Tongue (tissue), 2 donors: ENCODE measurements around the gene PRKG1. TPM values are rescaled to one million over a fixed set of nuclear protein-coding genes. Genes with fewer than 3 reads are reported as not detected.
"Not testable (repeated sequence)": the region's sequence is repeated elsewhere in the genome, so short reads cannot be mapped to it uniquely, and the experiment has no call there.

Experiments
- DNase-seq: peaks from one replicate; pipeline ENCODE4 v3.0.0-alpha.2; 2015
- total RNA-seq: library from RNA; depleted of rRNA; stranded (reverse); fragments of >200 nt; gene quantifications from one replicate; pipeline ENCODE4 v1.2.3, GENCODE V29; 2014

PRKG1 gene
- total RNA-seq, 1 donor from 2014 or later: 96.8 TPM

GRCh38 chr10:51321980-51322379 is 247.7 kb downstream of the PRKG1 start:
- peak; percentile 61 for DNase-seq

DNA sequence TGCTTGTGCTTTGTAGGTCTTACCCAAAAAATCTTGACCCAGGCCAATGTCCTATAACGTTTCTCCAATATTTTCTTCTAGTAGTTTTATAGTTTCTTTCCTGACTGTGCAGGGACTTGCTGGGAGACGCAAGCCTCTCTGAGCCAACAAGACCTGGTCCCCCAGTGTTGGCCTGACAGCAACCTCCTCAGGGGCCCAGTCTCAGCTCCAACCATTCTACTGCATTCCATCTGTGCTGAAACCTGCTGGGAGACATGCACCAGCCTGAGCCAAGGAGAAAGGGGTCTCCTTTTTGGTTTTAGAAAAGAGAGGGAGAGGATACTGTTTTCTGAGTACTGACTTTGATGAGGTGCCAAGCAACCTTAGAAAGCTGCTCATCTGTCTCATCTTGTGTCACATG is 251.4 kb downstream of the PRKG1 start:
- no peak for DNase-seq

GRCh38 chr10:51326174-51326573 is 251.9 kb downstream of the PRKG1 start:
- DNase-seq: no peak

DNA sequence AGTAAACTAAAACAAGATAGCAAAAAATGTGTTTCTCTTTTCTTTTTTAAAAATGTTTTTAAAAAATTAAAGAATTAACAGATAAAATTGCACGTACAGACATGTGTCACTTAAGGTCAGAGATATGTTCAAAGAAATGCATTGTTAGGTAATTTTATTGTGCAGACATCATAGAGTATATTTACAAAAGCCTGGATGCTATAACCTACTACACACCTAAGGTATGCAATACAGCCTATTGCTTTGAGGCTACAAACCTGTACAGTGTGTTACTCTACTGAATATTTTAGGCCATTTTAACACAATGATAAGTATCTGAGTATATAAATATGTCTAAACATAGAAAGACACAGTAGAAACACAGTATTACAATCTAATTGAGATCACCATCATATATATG is 253.1 kb downstream of the PRKG1 start:
- DNase-seq: no peak

- DNase-seq: no peak
Measured at GRCh38 chr10:51340366-51340765, 266.1 kb downstream of the PRKG1 start.

DNA sequence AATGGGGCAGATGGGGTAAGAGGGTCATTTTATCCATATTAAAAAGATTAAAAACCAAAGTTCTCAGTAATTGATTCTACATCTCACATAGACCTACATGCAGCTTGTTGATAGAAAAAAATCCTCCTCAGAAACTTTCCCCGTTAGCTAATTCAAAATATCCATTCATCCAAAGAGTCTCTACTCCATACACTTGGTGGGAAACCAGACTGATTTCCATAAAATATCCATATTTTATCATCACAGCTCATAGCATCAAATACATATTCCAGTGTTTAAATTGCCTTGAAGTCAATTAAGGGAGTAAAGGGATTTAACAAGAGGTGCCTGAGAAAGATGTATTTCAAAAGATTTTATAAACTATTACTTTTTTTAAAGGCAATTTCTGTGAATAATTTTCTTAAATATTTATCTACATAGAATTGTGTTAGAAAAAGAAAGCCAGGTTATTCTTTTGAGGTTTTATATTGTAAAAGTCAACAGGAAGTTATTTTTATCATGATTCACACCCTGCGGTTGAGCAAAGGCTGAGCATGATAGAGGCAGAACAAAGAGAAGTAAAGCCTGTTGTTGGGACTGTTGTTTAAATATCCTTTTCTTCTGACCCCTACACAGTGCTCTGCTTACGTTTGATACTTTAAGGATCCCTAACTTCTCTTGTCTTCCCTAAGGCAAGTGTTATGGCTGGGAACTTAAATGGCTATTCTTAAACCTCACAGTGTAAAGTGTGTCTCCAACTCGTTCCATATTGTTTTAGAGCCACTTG is 266.7 kb downstream of the PRKG1 start:
- DNase-seq: no peak

DNA sequence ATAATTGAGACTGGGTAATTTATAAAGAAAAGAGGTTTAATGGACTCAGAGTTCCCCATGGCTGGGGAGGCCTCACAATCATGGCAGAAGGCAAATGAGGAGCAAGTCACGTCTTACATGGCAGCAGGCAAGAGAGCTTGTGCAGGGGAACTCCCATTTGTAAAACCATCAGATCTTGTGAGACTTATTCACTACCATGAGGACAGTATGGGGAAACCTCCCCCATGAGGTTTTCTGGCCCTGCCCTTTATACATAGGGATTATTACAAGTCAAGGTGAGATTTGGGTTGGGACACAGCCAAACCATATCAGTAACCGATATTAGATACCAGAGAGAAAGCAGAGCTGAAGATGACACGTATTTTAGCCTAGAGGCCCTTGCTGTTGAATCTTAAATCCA is 267.5 kb downstream of the PRKG1 start:
- not testable (repeated sequence) for DNase-seq

- no peak for DNase-seq
Measured at GRCh38 chr10:51342381-51342780, 268.1 kb downstream of the PRKG1 start.

- no peak for DNase-seq
Measured at GRCh38 chr10:51343391-51343790, 269.1 kb downstream of the PRKG1 start.

DNA sequence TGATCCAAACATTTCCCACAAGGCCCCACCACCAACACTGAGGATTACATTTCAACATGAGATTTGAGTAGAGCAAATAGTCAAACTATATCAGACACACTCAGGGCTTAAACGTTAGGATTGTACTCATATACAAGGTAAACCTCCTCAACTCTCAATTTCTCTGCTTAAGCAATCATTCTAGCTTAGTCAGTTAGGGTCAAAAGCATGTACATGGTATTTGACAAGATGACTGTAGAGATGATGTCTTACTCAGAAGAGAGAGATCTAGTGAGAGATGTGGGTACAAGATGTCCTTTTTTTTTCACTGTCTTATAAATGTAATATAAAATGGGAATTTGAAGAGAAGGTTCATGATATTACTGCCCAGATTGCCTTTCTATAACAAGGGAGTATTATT is 270.1 kb downstream of the PRKG1 start:
- DNase-seq: no peak

GRCh38 chr10:51348622-51349021 is 274.3 kb downstream of the PRKG1 start:
- DNase-seq: no peak

- DNase-seq: no peak
Measured at GRCh38 chr10:51357170-51357569, 282.9 kb downstream of the PRKG1 start.

- no peak for DNase-seq
Measured at GRCh38 chr10:51358227-51358626, 283.9 kb downstream of the PRKG1 start.

DNA sequence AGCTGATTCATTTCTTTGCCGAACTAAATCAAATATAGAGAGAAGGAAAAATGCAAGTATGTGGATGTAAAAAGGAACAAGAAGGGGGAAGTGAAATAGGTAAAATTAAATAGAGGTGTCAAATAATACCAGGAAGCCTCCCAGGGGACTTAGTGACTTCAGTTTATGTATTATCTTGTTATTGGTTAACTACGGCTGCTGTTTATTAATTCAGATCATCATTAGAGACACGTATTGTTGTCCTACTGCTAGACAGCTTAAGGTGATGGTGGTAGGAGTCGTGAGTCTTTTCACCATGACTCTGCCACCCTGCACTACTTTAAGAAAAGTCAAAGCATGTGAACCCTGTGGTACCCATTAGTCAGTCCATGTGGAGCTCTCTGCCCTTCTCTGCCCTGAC is 289.1 kb downstream of the PRKG1 start:
- no peak for DNase-seq

- DNase-seq: no peak
Measured at GRCh38 chr10:51364674-51365073, 290.4 kb downstream of the PRKG1 start.

DNA sequence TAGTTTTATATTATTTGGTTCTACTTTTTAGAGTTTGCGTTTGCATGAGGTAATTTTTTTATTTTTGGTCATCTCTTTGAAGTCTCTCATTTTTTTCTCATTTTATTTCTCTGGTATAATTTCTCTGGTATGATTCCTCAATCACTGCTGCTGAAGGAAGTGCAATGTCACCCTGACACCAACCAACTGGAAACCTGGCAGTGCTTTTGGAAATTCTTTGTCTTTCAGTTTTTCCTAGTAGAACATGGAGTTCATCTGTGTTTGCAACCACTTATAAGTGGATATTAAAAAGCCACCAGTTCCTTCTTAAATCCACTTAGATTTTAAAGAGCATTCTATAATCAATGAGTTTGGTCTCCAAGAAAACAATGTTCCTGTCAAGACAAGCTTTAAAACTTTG is 291.8 kb downstream of the PRKG1 start:
- DNase-seq: peak; percentile 20

- peak; percentile 28 for DNase-seq
Measured at GRCh38 chr10:51367127-51367526, 292.8 kb downstream of the PRKG1 start.

GRCh38 chr10:51367694-51368093 is 293.4 kb downstream of the PRKG1 start:
- DNase-seq: no peak

GRCh38 chr10:51368943-51369342 is 294.7 kb downstream of the PRKG1 start:
- no peak for DNase-seq

- DNase-seq: no peak
Measured at GRCh38 chr10:51369903-51370302, 295.6 kb downstream of the PRKG1 start.

GRCh38 chr10:51371743-51372142 is 297.5 kb downstream of the PRKG1 start:
- no peak for DNase-seq

DNA sequence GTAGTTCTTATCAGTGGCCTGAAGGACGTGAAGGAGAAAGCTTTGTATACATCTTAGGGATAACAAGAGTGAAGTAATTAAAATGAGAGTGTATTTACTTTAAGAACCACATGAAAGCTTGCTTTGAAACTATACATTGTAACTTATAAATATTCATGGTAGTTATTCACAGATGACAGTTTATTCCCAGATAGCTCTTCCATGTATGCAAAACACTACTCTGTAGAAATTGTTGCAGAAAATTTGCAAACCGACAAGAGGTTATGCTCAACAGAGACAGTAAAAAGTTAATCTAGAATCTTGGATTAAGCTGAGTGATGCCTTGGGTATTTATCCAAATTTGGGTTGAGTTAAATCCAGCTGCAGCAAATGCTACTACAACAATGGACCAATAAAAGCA is 301.5 kb downstream of the PRKG1 start:
- no peak for DNase-seq

- peak; percentile 15 for DNase-seq
Measured at GRCh38 chr10:51377070-51377931, 303.0 kb downstream of the PRKG1 start.
